Fibroblast of lung (primary cell): Measurements from ENCODE around the gene WDR7.

ENCODE experiments used
- CTCF ChIP-seq, 2 donors: IDR thresholded peaks in 1 of 2; conservative IDR thresholded peaks in 1 of 2; 1 replicate in 1 of 2; 2 replicates in 1 of 2; pipeline ENCODE4 v1.5.1; 2011 to 2012; ENCODE audit warnings: low read length in 2 of 2, control low read depth in 1 of 2, inconsistent platforms in 1 of 2, low read depth in 1 of 2, mild to moderate bottlenecking in 1 of 2
- EZH2 ChIP-seq: IDR thresholded peaks from 2 replicates; pipeline ENCODE4 v1.5.1; 2012; ENCODE audit warnings: low read length, control low read depth, mild to moderate bottlenecking; ENCODE audit errors: missing control alignments

DNA sequence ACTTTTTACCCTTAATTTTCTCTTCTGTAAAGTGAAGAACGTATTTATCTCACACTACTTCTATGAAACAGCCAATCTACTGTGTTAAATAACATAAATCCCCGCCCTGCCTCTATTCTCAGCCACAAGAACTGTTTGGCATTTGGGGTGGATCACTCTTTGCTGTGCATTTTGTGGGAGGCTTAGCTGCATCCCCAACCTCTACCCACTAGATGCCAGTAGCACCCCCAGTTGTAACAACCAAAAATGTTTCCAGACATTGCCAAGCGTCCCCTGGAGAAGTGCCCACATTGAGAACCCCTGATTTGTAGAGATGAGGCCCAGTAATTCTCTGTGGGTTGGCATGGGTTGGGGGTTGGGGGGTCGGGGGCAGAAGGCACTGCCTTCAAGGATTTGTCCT is 401.0 kb downstream of the WDR7 start:
- no peak for TF ChIP-seq CTCF (conservative IDR thresholded peaks at IDR 0.05 in 1 of 2, IDR thresholded peaks at IDR 0.05 in 1 of 2; ENCODE audit: low read depth in 1 of 2, low read length in 2 of 2)
- no peak for TF ChIP-seq EZH2
